Measurements from ENCODE around the gene SUGCT. TPM values are rescaled to one million over a fixed set of nuclear protein-coding genes. Genes with fewer than 3 reads are reported as not detected.

Gene SUGCT
- total RNA-seq, 1 experiment from 2014 or later: 5.4 TPM

DNA sequence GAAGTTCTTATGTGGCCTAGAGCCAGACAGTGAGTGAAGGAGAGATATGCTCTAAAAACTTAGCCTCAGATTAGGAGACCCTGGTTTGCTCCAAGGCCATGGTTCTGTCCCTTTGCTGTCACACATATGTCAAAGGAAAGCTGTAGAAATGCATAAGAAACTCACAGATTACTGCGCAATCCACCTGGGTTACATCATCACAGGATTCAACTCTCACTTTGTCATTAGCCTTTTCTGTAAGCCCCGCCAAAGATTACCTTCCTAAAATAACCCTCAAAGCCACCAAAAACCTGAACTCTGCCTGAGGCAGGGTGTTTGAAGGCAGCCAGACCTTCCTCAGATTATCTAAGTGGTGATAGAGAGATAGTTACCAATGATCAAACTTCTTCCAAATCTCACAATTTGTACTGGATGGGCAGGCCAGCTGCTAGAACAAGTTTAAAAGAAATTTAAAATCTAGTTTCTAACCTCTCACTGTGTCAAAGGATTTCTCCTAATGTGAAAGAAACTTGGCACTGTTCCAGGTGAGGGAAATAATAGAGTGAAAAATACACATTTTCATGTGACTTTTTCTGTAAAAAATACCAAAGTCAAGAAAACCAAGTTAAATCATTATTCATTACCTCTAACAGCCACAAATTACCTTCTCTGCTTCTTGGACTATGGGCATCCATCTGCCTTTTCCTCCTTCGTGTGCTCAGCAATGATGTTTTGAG, 567.2 kb downstream of the SUGCT start:
- no peak overlapping the region for H2BK5ac ChIP-seq (ENCODE audit: insufficient read length, low read length)
- Mint-ChIP-seq H3K36me3 (ENCODE audit: insufficient read depth in 1 of 3, low read depth in 3 of 3) (no peaks in the 10 kb centered on the region), H3K27me3 (ENCODE audit: low read depth) (no peaks in the 10 kb centered on the region), H3K4me3 (no peak overlapping the region), H3K9me3 (no peaks in the 10 kb centered on the region), H3K4me1 (peaks cover 12% of the 10 kb centered on the region in 2 experiments), H3K27ac (peak overlapping the region in 1 of 3 experiments; percentile 17; a peak in 1 of 7 replicates)
- H3K9ac ChIP-seq (ENCODE audit: extremely low read depth, insufficient read length, low read length): no peak overlapping the region
- H3K79me2 ChIP-seq (ENCODE audit: insufficient read depth, low read length): no peaks in the 10 kb centered on the region
- no peak overlapping the region for H4K91ac ChIP-seq (ENCODE audit: insufficient read length, low read depth, low read length)
- DNase-seq: no peak
- no peaks in the 10 kb centered on the region; the same call in 1 of the 2 replicates for H3K27me3 ChIP-seq (ENCODE audit: insufficient read depth, low read length)
- H3K23ac ChIP-seq (ENCODE audit: insufficient read length, low read depth, low read length): no peak overlapping the region
- no peak overlapping the region for H2AFZ ChIP-seq (ENCODE audit: low read length)
- H3K79me1 ChIP-seq (ENCODE audit: insufficient read depth, low read depth, low read length, poor library complexity, severe bottlenecking): no peaks in the 10 kb centered on the region
- no peaks in the 10 kb centered on the region for H3K23me2 ChIP-seq (ENCODE audit: insufficient read length, low read depth, low read length, poor library complexity, severe bottlenecking)
- WGBS (ENCODE audit: extremely low coverage, insufficient read length, low lambda C conversion rate): no CpG with 5 or more reads among the region's 3 CpGs
- H2BK12ac ChIP-seq (ENCODE audit: insufficient read length, low read depth, low read length): no peak overlapping the region
- H4K8ac ChIP-seq (replicated peaks; ENCODE audit: insufficient read length, low read depth, low read length): no peak overlapping the region
- no peak overlapping the region for H2BK15ac ChIP-seq (ENCODE audit: low read depth, low read length)
- H3K56ac ChIP-seq (ENCODE audit: insufficient read length, low read depth, low read length): no peak overlapping the region
- no peak overlapping the region for H3K14ac ChIP-seq (ENCODE audit: insufficient read depth, low read length)
- H2BK20ac ChIP-seq (ENCODE audit: low read depth, low read length, poor library complexity, severe bottlenecking): no peak overlapping the region
- no peak overlapping the region for H3T11ph ChIP-seq (ENCODE audit: low read length)
- H4K20me1 ChIP-seq (ENCODE audit: control insufficient read depth, insufficient read depth, insufficient read length): no peaks in the 10 kb centered on the region
- no peak overlapping the region for H2BK120ac ChIP-seq (ENCODE audit: low read depth, low read length, poor library complexity, severe bottlenecking)
- TF ChIP-seq, protein P1, sequence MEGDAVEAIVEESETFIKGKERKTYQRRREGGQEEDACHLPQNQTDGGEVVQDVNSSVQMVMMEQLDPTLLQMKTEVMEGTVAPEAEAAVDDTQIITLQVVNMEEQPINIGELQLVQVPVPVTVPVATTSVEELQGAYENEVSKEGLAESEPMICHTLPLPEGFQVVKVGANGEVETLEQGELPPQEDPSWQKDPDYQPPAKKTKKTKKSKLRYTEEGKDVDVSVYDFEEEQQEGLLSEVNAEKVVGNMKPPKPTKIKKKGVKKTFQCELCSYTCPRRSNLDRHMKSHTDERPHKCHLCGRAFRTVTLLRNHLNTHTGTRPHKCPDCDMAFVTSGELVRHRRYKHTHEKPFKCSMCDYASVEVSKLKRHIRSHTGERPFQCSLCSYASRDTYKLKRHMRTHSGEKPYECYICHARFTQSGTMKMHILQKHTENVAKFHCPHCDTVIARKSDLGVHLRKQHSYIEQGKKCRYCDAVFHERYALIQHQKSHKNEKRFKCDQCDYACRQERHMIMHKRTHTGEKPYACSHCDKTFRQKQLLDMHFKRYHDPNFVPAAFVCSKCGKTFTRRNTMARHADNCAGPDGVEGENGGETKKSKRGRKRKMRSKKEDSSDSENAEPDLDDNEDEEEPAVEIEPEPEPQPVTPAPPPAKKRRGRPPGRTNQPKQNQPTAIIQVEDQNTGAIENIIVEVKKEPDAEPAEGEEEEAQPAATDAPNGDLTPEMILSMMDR (conservative IDR thresholded peaks at IDR 0.05): no peak
- peaks cover 2% of the 10 kb centered on the region; the same call in 1 of the 2 replicates for H3K4me1 ChIP-seq (ENCODE audit: insufficient read depth, low read length)
- no peak overlapping the region for H3K18ac ChIP-seq (ENCODE audit: insufficient read length, low read depth, low read length)
- H3K4ac ChIP-seq (ENCODE audit: low read depth, low read length): no peak overlapping the region
- H3K4me2 ChIP-seq (ENCODE audit: insufficient read depth, insufficient read length, low read length): no peak overlapping the region
- no peaks in the 10 kb centered on the region for H3K9me3 ChIP-seq (ENCODE audit: control insufficient read depth, low read depth, low read length)
- H4K5ac ChIP-seq (ENCODE audit: insufficient read length, low read depth, low read length): no peak overlapping the region
- H3K27ac ChIP-seq (ENCODE audit: insufficient read length, low read depth, low read length): no peak overlapping the region
- no peak overlapping the region for H2AK5ac ChIP-seq (ENCODE audit: insufficient read length, low read length)
